GM19452 (cell line): ENCODE data around the gene SH3PXD2B.
"Not testable (repeated sequence)": the region's sequence is repeated elsewhere in the genome, so short reads cannot be mapped to it uniquely, and the experiment has no call there.

Experiments
- ATAC-seq: cut with Tn5 transposase; IDR thresholded peaks from one replicate; pipeline ENCODE4 v1.9.1; 2021; ENCODE audit not compliant: unreplicated experiment

Gene SH3PXD2B

DNA sequence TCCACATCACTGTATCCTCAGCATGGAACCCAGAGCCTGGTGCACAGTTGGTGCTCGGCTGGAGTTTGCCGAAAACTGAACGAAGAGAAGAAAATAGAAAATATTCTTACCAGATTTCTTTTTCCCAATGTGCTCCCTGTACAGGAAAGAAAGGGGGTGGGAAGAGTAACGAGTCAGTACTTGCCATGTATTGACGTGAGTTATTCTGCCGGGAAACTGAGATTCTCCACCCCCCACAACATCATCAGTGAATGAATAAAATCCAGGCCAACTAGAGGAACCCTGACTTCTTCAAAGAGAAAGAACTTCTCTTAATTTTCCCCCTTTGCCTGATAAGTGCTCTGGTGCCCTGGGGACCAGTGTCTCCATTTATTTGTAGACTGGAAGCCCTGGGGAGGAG is 80.6 kb downstream of the SH3PXD2B start:
- no peak for ATAC-seq

DNA sequence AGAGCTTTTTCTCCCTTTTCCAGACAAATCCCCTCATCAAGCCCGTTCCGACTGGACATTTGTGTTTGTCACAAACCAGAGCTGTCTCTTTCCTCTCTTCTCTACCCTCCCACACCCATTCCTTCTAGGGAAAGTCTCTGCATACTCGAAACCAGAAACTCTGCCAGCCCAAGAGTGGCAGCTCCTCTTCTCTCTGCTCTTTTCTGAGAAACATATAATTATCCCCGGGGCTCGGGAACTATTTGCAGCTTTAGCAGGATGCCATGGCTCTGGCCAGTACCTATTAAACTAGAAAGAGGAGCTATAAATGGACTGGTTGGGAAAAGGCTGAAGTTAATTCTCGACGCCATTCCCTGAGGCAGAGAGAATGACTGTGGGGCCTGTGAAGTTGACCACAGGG is 82.6 kb downstream of the SH3PXD2B start:
- no peak for ATAC-seq

GRCh38 chr5:172370648-172371545 is 83.4 kb downstream of the SH3PXD2B start:
- ATAC-seq, result no peak

GRCh38 chr5:172370237-172370640 is 84.1 kb downstream of the SH3PXD2B start:
- no peak for ATAC-seq

- ATAC-seq, result not testable (repeated sequence)
These were observed 85.6 kb downstream of the SH3PXD2B start for GRCh38 chr5:172368699-172369098.

DNA sequence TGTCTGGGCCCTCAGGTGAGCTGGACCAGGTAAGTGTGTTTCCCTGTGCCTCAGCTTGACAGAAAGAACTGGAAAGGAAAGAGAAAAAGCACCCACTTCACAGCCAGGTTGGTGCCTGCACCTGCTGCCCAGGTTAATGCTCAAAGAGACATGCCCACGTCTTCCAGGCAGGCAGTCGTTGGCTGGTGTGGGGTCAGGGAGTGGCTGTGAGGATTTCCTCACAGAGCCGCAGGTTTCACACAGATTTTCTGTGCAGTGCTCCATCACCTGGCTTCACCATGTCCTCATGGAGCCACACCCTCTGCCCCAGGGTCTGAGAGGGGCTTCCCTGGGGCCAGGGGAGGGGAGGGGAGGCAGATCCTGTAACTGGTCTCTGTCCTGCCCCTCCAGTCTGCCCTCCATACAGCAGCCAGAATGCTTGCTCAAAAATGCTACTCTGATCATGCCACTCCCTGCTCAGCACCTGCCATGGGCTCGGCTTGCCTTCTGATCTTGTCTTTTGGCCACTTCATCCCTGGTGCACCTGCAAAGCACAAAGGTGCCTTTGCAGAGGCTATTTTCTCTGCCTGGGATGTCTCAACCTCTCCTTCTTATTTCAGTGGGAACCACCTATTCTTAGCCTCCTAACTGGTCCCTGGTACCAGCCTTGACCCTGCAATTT is 88.2 kb downstream of the SH3PXD2B start:
- ATAC-seq, result no peak

DNA sequence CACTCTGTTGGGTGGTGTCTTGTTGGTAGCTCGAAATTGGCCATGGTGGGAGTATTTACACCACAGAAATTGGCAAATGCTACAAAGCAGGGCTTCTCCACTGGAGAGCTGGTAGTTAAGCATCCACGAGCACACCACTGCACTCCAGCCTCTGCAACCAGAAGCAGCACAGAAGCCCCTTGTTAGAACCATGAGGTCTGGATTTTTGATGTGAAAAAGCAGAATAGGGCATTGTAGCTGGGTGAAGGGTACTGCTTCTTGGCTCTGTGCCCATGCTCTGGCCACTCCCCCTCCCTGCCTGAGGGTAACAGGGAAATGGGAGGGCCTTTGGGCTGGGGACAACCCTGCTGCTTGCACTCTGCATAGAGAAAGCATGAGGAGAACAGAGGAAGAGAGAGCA is 89.6 kb downstream of the SH3PXD2B start:
- ATAC-seq, result no peak

DNA sequence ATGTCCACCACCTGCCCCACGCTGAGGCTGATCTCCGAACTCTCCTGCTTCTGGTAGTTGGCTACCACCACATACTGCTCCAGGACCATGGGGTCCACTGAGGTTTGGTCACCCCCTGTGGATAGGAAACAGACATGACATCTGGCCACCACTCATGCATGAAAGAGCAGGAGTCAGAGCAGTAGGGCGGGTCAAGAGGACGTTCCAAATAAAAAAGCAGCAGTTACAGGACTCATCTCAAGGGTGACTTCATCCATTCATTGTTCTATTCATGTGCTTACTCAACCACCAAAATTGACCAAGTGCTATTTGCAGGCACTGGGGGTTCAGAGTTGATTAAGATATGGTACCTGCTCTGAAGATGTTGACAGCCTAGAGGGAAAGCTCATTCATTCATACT is 91.6 kb downstream of the SH3PXD2B start:
- ATAC-seq, result no peak

DNA sequence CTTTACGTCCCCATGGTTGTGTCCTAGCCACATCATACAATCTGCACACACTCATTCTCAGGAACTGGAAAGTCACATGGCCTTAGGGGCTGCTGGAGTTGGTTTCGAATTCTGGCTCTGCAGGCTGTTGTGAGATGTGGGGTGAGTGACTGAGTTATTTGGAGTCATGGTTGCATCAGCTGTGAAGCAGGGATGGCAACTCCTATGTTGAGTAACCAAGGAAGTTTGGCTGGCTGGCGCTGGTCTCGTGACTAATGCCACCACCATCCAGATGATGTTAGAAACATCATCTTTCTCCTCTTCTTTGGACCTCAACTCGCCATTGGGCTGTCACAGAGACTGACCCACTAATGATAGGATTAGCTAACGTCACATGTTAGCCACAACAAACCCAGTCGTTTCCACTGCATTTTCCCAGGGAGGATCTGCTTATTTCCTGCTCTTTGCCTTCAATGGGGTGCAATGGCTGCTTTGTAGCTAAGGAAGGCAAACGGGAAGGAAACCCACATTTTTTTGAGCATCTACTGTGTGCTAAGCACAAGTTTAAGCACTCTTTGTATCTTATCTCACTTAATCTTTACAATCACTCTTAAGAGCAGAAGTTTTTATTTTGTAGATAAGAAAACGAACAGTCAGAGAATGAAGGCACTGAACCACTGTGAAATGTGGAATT is 92.6 kb downstream of the SH3PXD2B start:
- ATAC-seq, result no peak

- no peak for ATAC-seq
These were observed 96.0 kb downstream of the SH3PXD2B start for GRCh38 chr5:172358345-172358744.

DNA sequence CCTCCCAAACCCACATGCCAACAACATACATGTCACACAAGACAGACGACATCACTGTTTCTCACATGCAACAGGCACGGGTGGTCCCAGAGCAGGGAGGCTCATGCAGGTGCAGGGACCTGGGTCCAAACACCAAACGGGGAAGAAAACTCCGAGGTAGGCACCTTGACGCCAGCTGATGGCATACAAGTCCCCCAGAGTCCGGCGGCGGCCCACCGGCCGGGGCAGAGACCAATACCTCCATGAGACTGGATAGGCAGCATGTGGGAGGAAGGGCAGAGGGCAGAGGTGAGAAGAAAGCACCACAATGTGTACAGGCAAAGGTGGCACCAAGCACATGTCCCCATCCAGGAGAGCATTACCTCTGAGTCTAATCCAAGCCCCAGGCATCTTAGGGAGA is 97.8 kb downstream of the SH3PXD2B start:
- no peak for ATAC-seq

DNA sequence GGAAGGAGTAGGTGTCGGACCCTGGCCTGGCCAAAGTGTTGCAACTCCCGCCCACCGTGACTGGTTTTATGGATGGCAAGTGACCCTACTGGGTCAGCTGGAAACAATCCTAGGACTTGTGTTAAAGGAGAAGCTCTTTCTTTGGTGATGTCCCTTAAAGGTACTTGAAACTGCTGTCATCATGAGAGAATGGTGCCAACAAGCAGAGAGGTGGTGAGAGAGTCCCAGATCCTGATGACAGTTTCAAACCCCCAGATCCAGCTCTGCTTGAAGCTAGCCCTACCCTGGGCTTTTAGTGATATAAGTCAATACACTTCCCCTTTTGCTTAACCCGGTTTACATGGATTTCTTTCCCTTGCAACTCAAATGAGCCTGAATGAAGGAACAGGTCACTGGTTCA is 98.3 kb downstream of the SH3PXD2B start:
- ATAC-seq, result no peak

DNA sequence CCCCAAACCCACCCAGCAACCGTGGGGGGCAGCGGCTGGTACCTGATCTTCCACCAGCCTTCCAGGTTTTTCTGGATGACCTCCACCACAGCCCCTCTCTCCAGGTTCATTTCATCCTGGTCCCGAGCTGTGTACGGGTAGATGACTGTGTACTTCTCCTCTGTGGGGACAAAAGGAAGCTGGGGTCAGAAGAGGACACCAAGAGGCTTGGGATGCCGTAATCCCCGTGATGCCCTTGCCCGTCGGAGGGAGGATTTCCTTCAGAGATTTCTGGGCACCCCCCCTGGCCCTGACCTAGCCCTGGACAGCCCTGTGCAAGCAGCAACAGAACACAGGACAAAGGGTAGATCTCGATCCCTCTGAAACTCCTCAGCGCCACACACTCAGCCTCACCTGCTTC is 100.5 kb downstream of the SH3PXD2B start:
- ATAC-seq, result no peak

DNA sequence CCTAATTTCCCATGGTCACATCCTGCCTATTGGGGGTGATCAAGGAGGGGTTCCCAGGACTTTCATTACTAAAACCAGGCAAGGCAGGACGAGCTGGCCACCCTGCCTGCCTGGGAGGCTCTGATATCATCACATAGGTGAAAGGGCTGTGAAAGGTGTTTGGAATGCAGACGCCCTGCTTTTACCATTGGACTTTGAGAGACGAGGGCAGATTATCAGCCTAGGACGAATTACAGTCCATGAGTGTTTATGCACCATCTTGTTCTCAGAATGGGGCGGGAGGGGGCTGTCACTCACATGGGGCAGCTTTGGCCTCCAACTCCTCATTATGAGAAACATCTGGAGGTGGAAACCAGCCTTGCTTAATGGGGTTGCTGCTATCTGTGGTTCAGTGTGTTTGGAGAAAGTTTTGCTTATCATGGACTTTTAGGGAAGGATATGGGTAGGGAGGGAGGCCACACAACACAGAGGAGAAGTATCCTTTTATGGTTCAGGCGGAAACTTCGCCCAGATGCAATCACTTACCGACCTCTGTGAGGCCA is 101.0 kb downstream of the SH3PXD2B start:
- no peak for ATAC-seq

DNA sequence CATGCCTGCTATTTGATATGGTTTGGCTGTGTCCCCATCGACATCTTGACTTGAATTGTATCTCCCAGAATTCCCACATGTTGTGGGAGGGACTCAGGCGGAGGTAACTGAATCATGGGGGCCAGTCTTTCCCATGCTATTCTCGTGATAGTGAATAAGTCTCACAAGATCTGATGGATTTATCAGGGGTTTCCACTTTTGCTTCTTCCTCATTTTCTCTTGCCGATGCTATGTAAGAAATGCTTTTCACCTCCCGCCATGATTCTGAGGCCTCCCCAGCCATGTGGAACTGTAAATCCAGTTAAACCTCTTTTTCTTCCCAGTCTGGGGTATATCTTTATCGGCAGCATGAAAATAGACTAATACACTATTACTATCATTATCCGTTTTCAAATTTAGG is 101.8 kb downstream of the SH3PXD2B start:
- ATAC-seq, result not testable (repeated sequence)

- no peak for ATAC-seq
These were observed 103.0 kb downstream of the SH3PXD2B start for GRCh38 chr5:172351240-172351778.

GRCh38 chr5:172350212-172351181 is 103.8 kb downstream of the SH3PXD2B start:
- ATAC-seq, result no peak

DNA sequence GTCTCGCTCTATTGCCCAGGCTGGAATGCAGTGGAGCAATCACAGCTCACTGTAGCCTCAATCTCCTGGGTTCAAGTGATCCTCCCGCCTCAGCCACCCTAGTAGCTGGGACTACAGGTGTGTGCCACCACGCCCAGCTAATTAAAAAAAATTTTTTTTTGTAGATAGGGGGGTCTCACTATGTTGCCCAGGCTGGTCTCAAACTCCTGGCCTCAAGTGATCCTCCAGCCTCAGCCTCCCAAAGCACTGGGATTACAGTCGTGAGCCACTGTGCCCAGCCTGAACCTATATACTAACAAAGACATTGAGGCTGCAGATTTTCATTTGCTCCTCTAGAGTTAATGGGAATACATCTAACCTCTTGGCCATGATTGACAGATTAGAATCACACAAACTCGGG is 105.6 kb downstream of the SH3PXD2B start:
- not testable (repeated sequence) for ATAC-seq

- no peak for ATAC-seq
These were observed 106.2 kb downstream of the SH3PXD2B start for GRCh38 chr5:172348084-172348483.

DNA sequence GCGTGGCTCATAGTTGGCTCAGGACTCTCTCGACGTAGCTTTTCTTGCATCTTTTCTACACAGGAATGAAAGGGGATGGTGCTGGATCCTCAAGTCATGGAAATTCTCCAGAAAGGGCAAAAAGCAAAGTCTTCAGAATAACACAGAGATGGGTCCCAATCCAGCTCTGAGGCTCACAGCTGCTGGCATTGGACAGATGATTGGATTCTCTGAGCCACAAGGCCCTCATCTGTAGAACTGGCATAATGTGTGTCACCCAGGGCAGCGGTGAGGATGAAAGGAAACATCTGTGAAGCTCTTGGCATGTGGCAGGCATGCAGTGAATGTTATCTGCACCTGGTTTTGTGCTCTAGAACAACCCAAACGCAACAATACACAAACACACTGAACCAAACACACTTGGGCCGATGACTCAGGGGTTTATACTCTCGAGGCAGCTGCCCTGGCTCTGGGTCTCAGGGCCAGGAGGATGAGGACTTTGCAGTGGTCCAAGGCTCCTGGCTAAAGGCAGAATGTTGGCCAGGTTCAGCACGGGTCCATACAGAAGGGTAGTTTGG is 106.8 kb downstream of the SH3PXD2B start:
- no peak for ATAC-seq
